Head of caudate nucleus (tissue), 42 donors: ENCODE measurements around the gene SLC8A1.
"Not testable (repeated sequence)": the region's sequence is repeated elsewhere in the genome, so short reads cannot be mapped to it uniquely, and the experiment has no call there.

Experiments used
- DNase-seq, 42 donors: peaks; one replicate each; pipeline versions ENCODE4 v3.0.0 to v3.0.0-alpha.2; 2020 to 2021; ENCODE audit warnings: mixed read lengths in 7 of 42
- intact Hi-C: fragments of 100-400 bp; cut with DNase I; formaldehyde crosslinking; loops from one replicate; pipeline ENCODE4 v1.15.0; 2022

Gene SLC8A1

GRCh38 chr2:40087927-40088326, 364.0 kb downstream of the SLC8A1 start:
- DNase-seq, result no peak
- intact Hi-C loops, result no loop called here

- intact Hi-C loops, result no loop called here
- DNase-seq, result no peak
Measured at GRCh38 chr2:40087434-40087833, 364.5 kb downstream of the SLC8A1 start.

- intact Hi-C loops, result no loop called here
- DNase-seq, result no peak
Measured at GRCh38 chr2:40085786-40086185, 366.1 kb downstream of the SLC8A1 start.

GRCh38 chr2:40073336-40073735, 378.6 kb downstream of the SLC8A1 start:
- intact Hi-C loops, DNase-seq: not testable (repeated sequence)

GRCh38 chr2:40072442-40073232, 379.3 kb downstream of the SLC8A1 start:
- intact Hi-C loops, result no loop called here

GRCh38 chr2:40062381-40062780, 389.5 kb downstream of the SLC8A1 start:
- intact Hi-C loops, result no loop called here
- no peak for DNase-seq

More at GRCh38 chr2:40072442-40073232, 379.3 kb downstream of the SLC8A1 start:
- DNase-seq, result no peak

- intact Hi-C loops, result no loop called here
- no peak for DNase-seq
Measured at GRCh38 chr2:40049781-40050180, 402.1 kb downstream of the SLC8A1 start.

- no peak for DNase-seq
- intact Hi-C loops, result no loop called here
Measured at GRCh38 chr2:40048506-40048905, 403.4 kb downstream of the SLC8A1 start.

GRCh38 chr2:40047406-40047805, 404.5 kb downstream of the SLC8A1 start:
- intact Hi-C loops, result no loop called here
- no peak for DNase-seq
